Measurements from ENCODE around the gene FANCC. TPM values are rescaled to one million over a fixed set of nuclear protein-coding genes. Genes with fewer than 3 reads are reported as not detected.
"Not testable (repeated sequence)": the region's sequence is repeated elsewhere in the genome, so short reads cannot be mapped to it uniquely, and the experiment has no call there.

The FANCC gene
- total and polyA plus RNA-seq, 4 donors, result 8.3 to 32.4 (median 11.5) TPM

DNA sequence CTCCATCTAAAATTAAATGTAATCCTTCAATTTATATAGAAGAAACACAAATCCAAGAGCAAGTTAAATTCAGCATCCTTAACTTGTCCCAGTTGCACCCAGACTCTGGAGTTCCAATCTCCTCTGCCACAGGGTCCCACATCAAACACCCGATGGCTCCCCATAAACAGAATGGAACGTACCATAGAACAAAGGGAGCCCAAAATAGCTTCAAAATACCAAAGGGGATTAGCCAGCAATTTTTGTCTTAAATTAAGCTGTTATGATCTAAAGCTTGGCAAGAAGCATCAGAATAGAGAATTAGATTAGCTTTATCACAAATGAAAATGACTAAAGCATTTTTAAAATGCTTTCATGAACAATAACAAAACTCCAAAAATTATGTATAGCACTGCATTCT lies 112.8 kb downstream of the FANCC start (continued):
- TF ChIP-seq, protein P1, sequence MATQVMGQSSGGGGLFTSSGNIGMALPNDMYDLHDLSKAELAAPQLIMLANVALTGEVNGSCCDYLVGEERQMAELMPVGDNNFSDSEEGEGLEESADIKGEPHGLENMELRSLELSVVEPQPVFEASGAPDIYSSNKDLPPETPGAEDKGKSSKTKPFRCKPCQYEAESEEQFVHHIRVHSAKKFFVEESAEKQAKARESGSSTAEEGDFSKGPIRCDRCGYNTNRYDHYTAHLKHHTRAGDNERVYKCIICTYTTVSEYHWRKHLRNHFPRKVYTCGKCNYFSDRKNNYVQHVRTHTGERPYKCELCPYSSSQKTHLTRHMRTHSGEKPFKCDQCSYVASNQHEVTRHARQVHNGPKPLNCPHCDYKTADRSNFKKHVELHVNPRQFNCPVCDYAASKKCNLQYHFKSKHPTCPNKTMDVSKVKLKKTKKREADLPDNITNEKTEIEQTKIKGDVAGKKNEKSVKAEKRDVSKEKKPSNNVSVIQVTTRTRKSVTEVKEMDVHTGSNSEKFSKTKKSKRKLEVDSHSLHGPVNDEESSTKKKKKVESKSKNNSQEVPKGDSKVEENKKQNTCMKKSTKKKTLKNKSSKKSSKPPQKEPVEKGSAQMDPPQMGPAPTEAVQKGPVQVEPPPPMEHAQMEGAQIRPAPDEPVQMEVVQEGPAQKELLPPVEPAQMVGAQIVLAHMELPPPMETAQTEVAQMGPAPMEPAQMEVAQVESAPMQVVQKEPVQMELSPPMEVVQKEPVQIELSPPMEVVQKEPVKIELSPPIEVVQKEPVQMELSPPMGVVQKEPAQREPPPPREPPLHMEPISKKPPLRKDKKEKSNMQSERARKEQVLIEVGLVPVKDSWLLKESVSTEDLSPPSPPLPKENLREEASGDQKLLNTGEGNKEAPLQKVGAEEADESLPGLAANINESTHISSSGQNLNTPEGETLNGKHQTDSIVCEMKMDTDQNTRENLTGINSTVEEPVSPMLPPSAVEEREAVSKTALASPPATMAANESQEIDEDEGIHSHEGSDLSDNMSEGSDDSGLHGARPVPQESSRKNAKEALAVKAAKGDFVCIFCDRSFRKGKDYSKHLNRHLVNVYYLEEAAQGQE (IDR thresholded peaks at IDR 0.05), result no peak

DNA sequence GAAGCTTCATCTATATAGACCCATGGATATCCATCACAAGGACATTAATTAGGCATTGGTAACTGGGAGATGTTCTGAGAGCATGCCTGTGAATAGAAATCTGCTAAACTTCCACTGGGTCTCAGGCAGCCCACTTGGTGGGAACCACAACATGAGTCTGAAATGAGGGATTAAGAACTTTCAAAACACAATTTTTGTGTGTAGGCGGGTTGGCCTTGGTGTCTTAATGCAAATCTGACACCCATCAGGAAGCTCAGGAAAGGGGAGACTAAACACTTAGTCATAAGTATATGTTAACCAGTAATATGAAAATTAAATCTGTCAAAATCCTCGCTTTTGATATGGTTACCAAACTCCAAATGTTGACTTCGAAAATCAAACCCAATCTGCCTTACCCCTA lies 113.2 kb downstream of the FANCC start:
- Histone ChIP-seq H3K27ac (ENCODE audit: low read depth in 1 of 2, low read length in 2 of 2) (no peak overlapping the region), H3K36me3 (ENCODE audit: control insufficient read depth in 4 of 4, insufficient read depth in 3 of 4, low read depth in 1 of 4, low read length in 3 of 4) (no peaks in the 10 kb centered on the region), H3K27me3 (ENCODE audit: control insufficient read depth in 4 of 4, insufficient read depth in 4 of 4, low read length in 3 of 4) (no peaks in the 10 kb centered on the region), H3K4me3 (ENCODE audit: low read depth in 1 of 3, low read length in 3 of 3) (no peak overlapping the region), H3K9ac (ENCODE audit: low read depth in 1 of 2, low read length in 2 of 2) (no peak overlapping the region), H3K4me1 (ENCODE audit: control insufficient read depth in 4 of 4, insufficient read depth in 4 of 4, low read length in 3 of 4) (no peaks in the 10 kb centered on the region), H3K9me3 (ENCODE audit: control insufficient read depth in 4 of 4, low read length in 3 of 4) (no peaks in the 10 kb centered on the region)
- DNase-seq (ENCODE audit: low spot score), result no peak
- TF ChIP-seq GABPA (IDR thresholded peaks at IDR 0.05 in 1 of 2, conservative IDR thresholded peaks at IDR 0.05 in 1 of 2), result no peak
- TF ChIP-seq JUND (IDR thresholded peaks at IDR 0.05), result no peak
- TF ChIP-seq RXRA (IDR thresholded peaks at IDR 0.05), result no peak
- WGBS, result 95% methylated on average over 3 of the region's 3 CpGs

DNA sequence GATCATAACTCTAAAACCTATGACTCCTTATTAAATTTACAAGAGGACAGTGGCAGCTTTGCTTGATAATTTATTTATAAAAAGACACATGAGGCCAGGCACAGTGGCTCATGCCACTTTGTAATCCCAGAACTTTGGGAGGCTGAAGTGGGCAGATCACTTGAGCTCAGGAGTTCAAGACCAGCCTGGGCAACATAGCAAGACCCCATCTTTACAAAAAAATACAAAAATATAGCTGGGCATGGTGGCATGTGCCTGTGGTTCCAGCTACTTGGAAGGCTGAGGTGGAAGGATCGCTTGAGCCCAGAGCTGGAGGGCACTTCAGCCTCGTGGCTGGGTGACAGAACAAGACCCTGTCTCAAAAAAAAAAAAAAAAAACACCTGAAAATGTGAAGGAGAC lies 114.5 kb downstream of the FANCC start:
- H3K4me1 ChIP-seq (ENCODE audit: control insufficient read depth in 4 of 4, insufficient read depth in 4 of 4, low read length in 3 of 4); H3K9ac ChIP-seq (ENCODE audit: low read depth in 1 of 2, low read length in 2 of 2); DNase-seq (ENCODE audit: low spot score); H3K36me3 ChIP-seq (ENCODE audit: control insufficient read depth in 4 of 4, insufficient read depth in 3 of 4, low read depth in 1 of 4, low read length in 3 of 4); H3K27ac ChIP-seq (ENCODE audit: low read depth in 1 of 2, low read length in 2 of 2); H3K9me3 ChIP-seq (ENCODE audit: control insufficient read depth in 4 of 4, low read length in 3 of 4); H3K4me3 ChIP-seq (ENCODE audit: low read depth in 1 of 3, low read length in 3 of 3); H3K27me3 ChIP-seq (ENCODE audit: control insufficient read depth in 4 of 4, insufficient read depth in 4 of 4, low read length in 3 of 4): not testable (repeated sequence)
- WGBS, result 94% methylated on average over 2 of the region's 2 CpGs

DNA sequence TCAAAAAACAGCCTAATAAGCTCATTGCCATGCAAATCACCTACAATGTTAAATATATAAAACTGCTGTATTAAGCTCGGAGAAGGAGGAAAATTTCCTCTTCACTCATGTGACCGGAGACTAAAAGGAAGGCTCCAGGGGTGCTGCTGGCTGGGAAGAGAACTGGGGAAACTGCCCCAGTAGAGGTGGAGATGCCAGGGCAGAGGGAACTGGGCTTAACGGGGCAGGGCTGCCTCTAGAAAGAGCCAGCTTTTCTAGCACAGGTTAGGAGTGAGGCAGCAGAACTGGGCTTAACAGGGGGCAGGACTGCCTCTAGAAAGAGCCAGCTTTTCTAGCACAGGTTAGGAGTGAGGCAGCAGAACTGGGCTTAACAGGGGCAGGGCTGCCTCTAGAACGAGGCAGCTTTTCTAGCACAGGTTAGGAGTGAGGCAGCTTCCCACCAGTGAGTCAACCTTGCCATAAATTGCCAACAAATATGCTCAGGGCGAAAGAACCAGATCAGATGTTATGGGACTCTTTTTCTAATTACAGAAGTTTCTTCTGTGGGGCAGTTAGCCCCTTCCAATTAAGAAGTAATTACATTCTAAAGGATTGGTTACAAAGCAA lies 115.3 kb downstream of the FANCC start:
- TF ChIP-seq NR2F2 (IDR thresholded peaks at IDR 0.05) (no peak), JUND (IDR thresholded peaks at IDR 0.05) (no peak), SP1 (IDR thresholded peaks at IDR 0.05) (no peak), HNF4A (conservative IDR thresholded peaks at IDR 0.05) (no peak), EGR1 (IDR thresholded peaks at IDR 0.05; ENCODE audit: low read depth in 2 of 2) (no peak), RAD21 (IDR thresholded peaks at IDR 0.05) (no peak), YY1 (IDR thresholded peaks at IDR 0.05) (no peak)
- TF ChIP-seq, protein P2, sequence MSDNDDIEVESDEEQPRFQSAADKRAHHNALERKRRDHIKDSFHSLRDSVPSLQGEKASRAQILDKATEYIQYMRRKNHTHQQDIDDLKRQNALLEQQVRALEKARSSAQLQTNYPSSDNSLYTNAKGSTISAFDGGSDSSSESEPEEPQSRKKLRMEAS (IDR thresholded peaks at IDR 0.05), result no peak
- TF ChIP-seq, protein P3, sequence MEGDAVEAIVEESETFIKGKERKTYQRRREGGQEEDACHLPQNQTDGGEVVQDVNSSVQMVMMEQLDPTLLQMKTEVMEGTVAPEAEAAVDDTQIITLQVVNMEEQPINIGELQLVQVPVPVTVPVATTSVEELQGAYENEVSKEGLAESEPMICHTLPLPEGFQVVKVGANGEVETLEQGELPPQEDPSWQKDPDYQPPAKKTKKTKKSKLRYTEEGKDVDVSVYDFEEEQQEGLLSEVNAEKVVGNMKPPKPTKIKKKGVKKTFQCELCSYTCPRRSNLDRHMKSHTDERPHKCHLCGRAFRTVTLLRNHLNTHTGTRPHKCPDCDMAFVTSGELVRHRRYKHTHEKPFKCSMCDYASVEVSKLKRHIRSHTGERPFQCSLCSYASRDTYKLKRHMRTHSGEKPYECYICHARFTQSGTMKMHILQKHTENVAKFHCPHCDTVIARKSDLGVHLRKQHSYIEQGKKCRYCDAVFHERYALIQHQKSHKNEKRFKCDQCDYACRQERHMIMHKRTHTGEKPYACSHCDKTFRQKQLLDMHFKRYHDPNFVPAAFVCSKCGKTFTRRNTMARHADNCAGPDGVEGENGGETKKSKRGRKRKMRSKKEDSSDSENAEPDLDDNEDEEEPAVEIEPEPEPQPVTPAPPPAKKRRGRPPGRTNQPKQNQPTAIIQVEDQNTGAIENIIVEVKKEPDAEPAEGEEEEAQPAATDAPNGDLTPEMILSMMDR (IDR thresholded peaks at IDR 0.05; ENCODE audit: low read depth, low read length, missing input control), result no peak
- TF ChIP-seq, protein P4, sequence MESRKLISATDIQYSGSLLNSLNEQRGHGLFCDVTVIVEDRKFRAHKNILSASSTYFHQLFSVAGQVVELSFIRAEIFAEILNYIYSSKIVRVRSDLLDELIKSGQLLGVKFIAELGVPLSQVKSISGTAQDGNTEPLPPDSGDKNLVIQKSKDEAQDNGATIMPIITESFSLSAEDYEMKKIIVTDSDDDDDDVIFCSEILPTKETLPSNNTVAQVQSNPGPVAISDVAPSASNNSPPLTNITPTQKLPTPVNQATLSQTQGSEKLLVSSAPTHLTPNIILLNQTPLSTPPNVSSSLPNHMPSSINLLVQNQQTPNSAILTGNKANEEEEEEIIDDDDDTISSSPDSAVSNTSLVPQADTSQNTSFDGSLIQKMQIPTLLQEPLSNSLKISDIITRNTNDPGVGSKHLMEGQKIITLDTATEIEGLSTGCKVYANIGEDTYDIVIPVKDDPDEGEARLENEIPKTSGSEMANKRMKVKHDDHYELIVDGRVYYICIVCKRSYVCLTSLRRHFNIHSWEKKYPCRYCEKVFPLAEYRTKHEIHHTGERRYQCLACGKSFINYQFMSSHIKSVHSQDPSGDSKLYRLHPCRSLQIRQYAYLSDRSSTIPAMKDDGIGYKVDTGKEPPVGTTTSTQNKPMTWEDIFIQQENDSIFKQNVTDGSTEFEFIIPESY (IDR thresholded peaks at IDR 0.05), result no peak

More for the DNA sequence above, 115.3 kb downstream of the FANCC start:
- H3K9ac ChIP-seq (ENCODE audit: low read depth in 1 of 2, low read length in 2 of 2), result no peak overlapping the region
- no peaks in the 10 kb centered on the region for H3K9me3 ChIP-seq (ENCODE audit: control insufficient read depth in 4 of 4, low read length in 3 of 4)
- no peaks in the 10 kb centered on the region for H3K27me3 ChIP-seq (ENCODE audit: control insufficient read depth in 4 of 4, insufficient read depth in 4 of 4, low read length in 3 of 4)
- H3K27ac ChIP-seq (ENCODE audit: low read depth in 1 of 2, low read length in 2 of 2), result no peak overlapping the region
- WGBS, result 94% methylated on average over 5 of the region's 5 CpGs
- H3K4me3 ChIP-seq (ENCODE audit: low read depth in 1 of 3, low read length in 3 of 3), result no peak overlapping the region
- H3K36me3 ChIP-seq (ENCODE audit: control insufficient read depth in 4 of 4, insufficient read depth in 3 of 4, low read depth in 1 of 4, low read length in 3 of 4), result no peaks in the 10 kb centered on the region
- H3K4me1 ChIP-seq (ENCODE audit: control insufficient read depth in 4 of 4, insufficient read depth in 4 of 4, low read length in 3 of 4), result no peaks in the 10 kb centered on the region
- DNase-seq (ENCODE audit: low spot score), result no peak

Measured in liver (tissue), 9 donors.